Measurements from ENCODE around the gene HBZ.

DNA sequence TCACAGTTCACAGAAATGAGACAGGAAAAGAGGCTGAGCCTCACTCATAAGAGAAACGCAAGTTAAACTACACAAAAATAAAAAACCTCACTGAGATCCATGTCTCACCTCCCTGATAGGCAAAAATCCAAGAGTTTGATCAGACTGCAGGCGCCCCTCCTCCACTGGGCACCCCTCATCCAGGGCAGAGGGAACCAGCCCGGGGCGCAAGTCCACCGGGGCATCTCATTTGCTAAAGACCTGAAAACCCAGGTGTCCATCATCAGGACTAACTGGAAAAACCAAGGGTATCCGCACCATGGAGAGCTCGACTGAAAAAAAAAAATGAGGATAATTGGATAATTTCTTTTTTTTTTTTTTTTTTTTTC, 2.6 kb downstream of the HBZ start:
- TF ChIP-seq CTCF (conservative IDR thresholded peaks at IDR 0.05; ENCODE audit: low read length) (no peak), EZH2phosphoT487 (IDR thresholded peaks at IDR 0.05; ENCODE audit: borderline replicate concordance, low read depth, low read length) (no peak)

Measured in OCI-LY7 (cell line).